GM12874 (cell line): ENCODE results near the gene PCDHB11.

ENCODE experiments used
- TF ChIP-seq, protein P1 (sequence below): IDR thresholded peaks from 2 replicates; pipeline ENCODE4 v1.5.1; 2011; ENCODE audit warnings: low read depth, mild to moderate bottlenecking, control low read depth, low read length, moderate library complexity; ENCODE audit not compliant: insufficient read depth

Gene PCDHB11

DNA sequence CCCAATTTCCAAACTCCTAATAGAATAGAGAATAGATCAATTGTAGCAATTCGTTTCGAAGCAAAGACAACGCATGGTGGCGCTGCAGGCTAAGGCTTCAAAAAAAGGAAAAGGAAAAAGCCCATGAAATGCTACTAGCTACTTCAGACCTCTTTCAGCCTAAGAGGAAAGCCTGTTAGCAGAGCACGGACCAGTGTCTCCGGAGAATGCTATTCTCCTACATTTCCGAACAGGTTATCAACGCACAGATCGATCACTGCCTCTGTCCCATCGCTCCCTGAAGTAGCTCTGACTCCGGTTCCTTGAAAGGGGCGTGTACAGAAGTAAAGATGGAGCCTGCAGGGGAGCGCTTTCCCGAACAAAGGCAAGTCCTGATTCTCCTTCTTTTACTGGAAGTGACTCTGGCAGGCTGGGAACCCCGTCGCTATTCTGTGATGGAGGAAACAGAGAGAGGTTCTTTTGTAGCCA lies 45.9 kb downstream of the PCDHB11 start, which contains the start of gene PCDHB15:
TSS of gene PCDHB15 (plus strand) at position 146 of the 468 bp plus-strand sequence. CDS start at position 330, 184 bp downstream.
- TF ChIP-seq, protein P1, sequence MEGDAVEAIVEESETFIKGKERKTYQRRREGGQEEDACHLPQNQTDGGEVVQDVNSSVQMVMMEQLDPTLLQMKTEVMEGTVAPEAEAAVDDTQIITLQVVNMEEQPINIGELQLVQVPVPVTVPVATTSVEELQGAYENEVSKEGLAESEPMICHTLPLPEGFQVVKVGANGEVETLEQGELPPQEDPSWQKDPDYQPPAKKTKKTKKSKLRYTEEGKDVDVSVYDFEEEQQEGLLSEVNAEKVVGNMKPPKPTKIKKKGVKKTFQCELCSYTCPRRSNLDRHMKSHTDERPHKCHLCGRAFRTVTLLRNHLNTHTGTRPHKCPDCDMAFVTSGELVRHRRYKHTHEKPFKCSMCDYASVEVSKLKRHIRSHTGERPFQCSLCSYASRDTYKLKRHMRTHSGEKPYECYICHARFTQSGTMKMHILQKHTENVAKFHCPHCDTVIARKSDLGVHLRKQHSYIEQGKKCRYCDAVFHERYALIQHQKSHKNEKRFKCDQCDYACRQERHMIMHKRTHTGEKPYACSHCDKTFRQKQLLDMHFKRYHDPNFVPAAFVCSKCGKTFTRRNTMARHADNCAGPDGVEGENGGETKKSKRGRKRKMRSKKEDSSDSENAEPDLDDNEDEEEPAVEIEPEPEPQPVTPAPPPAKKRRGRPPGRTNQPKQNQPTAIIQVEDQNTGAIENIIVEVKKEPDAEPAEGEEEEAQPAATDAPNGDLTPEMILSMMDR: no peak

DNA sequence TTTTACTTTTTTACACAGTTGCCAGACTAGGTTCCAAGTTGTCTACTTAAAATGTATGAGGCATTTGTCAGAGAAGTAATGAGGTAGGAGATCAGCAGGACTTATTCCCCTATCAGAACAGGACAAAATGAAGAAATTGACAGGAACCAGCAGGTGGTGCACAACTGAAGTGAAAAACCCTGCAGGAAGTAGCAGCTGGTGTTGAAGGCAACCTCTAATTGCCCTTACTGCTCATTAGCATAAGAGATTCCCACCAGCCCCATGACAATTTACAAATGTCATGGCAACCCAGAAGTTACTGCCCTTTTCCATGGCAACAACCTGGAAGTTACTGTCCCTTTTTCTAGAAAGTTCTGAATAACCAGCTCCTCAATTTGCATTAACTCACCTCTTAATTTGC lies 51.1 kb downstream of the PCDHB11 start:
- TF ChIP-seq, protein P1: no peak
